ENCODE measurements around the gene FHOD1.

FHOD1 gene

GRCh38 chr16:67247192-67248072, at the start of gene FHOD1:
FHOD1 (minus strand) TSS chr16:67247481; CDS start chr16:67247410, 71 bp downstream.
- DNase-seq (ENCODE audit: low spot score) = peak; percentile 85

- DNase-seq (ENCODE audit: low spot score) = peak; percentile 90
Measured at GRCh38 chr16:67296420-67296819, 49.1 kb upstream of the FHOD1 start.

- DNase-seq (ENCODE audit: low spot score) = no peak
Measured at GRCh38 chr16:67294938-67295361, 47.7 kb upstream of the FHOD1 start.

DNA sequence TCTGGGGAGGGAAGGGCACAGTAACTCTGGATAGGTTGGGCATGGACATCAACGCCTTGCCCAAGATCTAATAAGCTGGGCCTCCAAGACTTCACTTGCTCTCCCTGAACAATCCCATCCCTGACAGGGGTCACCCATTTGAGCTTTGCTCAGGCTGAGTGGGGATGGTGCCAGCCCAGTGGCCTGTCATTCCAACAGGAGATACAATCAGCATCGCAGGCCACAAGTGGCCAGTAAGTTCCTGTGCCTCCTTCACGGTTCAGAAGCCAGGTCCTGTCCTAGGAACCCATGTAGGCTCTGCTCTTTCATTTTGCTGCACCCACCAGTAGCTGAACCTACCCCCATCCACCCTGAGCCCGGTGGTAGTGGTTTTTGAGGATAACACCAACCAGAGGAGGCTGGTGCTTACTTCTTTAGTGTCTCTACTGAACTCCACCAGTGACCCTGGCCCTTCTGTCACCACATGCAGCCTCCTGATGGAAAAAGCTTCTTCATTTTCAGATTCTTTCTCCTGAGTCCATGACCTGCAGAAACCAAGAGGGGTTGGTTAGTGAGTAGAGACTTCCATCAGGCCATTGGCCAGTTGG, 47.0 kb upstream of the FHOD1 start:
- DNase-seq (ENCODE audit: low spot score) = no peak

DNA sequence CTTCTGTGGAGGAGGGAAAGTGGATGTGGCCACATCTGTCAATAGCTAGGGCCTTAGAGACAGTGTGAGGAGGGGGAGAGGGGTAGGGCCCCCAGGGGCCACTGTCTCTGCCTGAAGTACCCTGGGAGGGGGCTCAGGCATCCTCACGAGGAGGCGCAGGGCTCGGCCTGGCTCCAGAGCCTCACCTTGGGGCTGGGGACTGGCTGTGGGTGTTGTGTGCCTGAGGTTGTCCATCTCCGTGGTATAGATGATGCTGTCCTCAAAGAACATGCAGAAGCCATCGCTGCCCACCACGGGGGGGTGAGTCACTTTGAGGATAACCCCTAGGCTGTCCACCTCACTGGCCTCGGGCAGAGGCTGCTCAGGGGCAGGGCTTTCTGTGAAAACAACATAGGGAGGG, 44.2 kb upstream of the FHOD1 start:
- no peak for DNase-seq (ENCODE audit: low spot score)

- DNase-seq (ENCODE audit: low spot score) = no peak
Measured at GRCh38 chr16:67287960-67288359, 40.7 kb upstream of the FHOD1 start.

GRCh38 chr16:67286441-67287235, 39.4 kb upstream of the FHOD1 start:
- no peak for DNase-seq (ENCODE audit: low spot score)

- DNase-seq (ENCODE audit: low spot score) = peak; percentile 74
Measured at GRCh38 chr16:67284699-67285646, 37.7 kb upstream of the FHOD1 start.

DNA sequence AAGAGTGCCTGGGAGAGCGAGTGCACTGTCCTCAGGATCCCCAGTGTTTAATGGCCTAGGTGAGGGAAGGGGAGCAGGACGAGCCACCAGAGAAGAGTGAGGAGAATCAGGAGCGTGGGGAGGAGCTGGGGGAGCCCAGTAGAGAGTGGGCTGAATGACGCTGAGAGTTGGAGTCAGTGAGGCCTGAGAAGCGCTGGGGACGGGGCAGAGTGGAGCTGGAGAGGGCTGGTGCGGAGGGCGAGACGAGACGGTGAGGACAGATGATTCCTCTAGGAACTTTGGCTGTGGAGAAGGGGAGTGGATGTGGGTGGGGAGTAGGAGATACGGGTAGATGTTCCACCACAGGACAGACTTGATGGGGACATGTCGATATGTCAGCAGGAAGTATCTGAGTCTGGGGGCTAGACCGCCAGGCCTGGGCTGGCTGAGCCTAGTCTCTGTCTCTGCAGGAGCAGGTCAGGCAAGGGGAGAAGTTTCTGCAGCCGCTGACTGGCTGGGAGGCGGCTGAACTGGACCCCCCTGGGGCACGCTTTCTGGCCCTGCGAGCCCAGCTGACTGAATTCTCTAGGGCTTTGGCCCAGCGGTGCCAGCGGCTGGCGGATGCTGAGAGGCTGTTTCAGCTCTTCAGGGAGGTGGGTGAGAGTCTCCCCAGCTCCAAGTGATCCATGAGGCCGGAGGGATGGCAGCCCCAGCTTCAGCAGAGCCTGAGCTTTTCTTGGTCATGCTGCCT, 36.7 kb upstream of the FHOD1 start:
- no peak for DNase-seq (ENCODE audit: low spot score)

DNA sequence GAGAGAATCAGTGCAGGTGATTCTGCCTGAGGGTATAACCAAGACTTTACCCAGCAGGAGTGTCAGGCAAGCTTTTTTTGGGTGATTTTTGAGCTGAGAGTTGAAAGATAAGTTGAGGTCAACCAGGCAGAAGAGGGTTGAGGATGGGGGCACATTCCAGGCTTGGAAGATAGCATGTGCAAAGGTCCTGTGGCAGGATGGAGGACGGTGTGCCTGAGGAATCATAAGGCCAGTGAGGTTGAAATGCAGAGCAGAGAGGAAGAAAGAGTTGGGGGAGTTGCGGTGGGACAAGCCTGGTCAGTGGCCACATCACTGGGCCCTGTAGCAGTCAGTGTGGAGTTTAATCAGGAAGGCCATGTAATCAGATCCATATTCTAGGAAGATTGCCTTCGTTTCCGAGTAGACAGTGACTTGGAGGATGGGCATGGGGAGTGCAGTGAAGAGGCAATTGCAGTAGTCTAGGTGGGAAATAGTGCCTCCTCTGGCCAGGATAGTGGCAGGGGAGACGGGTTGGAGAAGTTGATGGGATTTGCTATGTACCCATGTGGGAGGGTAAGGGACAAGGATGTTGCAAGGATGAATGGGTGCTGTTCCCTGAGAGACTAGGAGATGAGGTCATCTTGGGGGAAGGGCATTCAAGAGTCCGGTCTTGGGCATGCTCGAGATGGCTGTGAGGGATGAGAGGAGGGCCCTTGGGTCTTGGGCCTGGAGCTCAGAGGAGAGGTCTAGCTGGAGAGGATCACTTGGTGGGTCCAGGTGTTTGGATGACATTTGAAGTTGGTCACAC, 36.0 kb upstream of the FHOD1 start:
- DNase-seq (ENCODE audit: low spot score) = no peak

- no peak for DNase-seq (ENCODE audit: low spot score)
Measured at GRCh38 chr16:67282447-67282805, 35.1 kb upstream of the FHOD1 start.

DNA sequence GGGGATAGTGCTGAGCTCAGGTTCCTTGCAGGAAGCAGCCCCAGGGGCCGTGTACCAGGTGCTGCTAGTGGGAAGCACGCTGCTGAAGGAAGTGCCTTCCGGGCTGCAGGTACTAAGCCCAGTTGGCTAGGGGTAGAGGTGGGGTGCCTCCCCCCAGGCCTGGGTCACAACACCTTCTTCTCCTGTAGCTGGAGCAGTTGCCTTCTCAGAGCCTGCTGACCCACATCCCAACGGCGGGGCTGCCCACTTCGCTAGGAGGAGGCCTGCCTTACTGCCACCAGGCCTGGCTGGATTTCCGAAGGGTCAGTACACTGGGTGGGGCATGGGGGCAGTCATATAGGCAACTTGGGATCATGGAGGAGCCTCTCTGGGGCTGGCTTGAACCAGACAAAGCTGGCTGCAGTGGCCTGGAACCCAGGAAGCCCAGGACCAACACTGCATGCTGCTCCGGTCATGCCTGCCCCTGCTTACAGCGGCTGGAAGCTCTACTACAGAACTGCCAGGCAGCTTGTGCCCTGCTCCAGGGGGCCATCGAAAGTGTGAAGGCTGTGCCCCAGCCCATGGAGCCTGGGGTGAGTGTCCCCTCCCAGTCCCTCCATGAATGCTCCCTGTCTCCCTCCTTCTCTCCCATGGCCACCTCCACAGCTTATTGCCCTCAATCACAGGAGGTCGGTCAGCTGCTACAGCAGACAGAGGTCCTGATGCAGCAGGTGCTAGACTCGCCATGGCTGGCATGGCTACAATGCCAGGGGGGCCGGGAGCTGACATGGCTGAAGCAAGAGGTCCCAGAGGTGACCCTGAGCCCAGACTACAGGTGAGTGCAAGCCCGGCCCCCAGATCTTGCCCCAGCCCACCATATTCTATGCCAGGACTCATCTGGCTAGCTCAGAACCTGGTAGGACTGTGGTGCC, 34.5 kb upstream of the FHOD1 start:
- no peak for DNase-seq (ENCODE audit: low spot score)

- DNase-seq (ENCODE audit: low spot score) = no peak
Measured at GRCh38 chr16:67280090-67281015, 33.1 kb upstream of the FHOD1 start.

DNA sequence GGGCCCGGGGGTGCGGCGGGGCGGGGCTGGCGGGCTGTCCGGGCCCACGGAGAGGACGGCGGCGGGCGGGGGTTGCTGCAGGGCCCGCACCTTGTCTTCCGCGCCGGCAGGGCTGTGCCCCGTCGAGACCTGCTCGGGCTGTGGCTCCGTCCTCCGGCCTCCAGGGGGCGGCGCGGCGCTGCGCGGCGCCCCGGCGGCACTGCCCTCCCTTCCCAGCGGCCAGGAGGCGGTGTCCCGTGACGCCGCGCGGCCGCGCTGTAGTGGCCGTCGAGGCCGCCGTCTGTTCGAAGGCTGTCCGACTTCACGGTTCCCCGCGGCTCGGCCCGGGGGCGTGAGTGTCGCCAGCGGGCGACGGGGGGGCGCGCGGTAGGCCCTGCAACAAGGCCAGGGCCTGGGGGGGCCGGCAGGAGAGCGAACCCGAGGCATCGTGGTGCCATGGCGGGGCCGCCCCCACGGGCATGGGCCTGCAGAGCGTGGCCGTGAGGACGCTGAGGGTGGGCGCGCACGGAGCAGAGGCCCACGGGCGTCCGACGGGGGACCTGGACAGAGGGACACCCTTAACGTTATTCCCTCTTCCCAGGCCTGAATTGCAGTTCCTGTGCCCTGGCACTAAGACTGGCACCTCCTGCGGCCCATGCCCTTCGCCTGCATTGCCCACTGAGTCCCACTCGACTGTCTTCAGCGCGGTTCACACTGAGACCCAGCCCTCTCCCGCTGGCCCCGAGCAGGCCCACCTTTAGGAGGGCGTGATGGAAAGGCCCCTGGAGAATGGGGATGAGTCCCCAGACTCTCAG, 32.2 kb upstream of the FHOD1 start, which contains the start of gene PLEKHG4:
PLEKHG4 (plus strand) TSS at position 237 of the 794 bp plus-strand sequence; CDS start at position 750, 513 bp downstream.
- peak; percentile 76 for DNase-seq (ENCODE audit: low spot score)

- DNase-seq (ENCODE audit: low spot score) = no peak
Measured at GRCh38 chr16:67278773-67279295, 31.6 kb upstream of the FHOD1 start.

DNA sequence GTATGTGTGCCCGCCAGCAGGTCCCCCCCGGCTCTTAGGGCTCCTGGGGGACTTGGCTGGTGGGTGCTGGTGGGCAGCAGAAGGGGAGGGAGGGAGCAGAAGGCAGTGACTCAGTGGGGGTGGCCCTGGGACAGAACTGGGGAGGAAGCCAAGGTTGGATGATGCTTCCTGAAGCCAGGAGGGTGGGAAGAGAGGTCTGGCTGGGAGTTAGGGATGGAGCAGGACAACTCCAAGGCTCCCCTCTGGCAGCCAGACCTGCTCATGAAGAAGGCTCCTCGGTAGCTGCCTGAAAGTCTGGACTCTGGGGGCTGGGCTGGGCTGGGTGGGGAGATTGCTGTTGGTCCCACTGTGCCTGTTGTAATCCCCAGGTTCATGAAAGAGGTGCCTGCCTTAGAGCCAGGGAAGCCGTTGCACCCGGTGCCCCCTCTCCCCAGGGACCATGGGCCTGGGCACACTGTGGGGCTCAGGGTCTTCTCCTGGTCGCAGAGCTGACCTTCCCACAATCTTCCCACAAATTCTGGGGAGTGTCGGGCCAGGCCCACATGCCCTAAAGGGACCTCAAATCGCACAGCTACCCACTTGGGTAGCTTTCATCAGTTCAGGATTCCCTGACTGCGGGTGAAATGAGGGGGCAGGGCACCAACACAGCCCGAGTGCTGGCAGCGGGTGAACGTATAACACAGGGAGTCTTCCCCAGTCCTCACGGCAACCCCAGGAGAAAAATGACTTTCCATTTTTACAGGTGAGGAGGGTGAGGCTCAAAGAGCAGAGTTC, 30.9 kb upstream of the FHOD1 start:
- DNase-seq (ENCODE audit: low spot score) = no peak
